GM21786 (cell line): Measurements from ENCODE around the gene STIM1.
"Not testable (repeated sequence)": the region's sequence is repeated elsewhere in the genome, so short reads cannot be mapped to it uniquely, and the experiment has no call there.

Experiments used
- ATAC-seq: cut with Tn5 transposase; IDR thresholded peaks from one replicate; pipeline ENCODE4 v1.9.1; 2021; ENCODE audit not compliant: unreplicated experiment

Gene STIM1

GRCh38 chr11:3970108-3970507 lies 114.6 kb downstream of the STIM1 start:
- ATAC-seq = no peak

GRCh38 chr11:3971756-3972404 lies 116.4 kb downstream of the STIM1 start:
- ATAC-seq = no peak

GRCh38 chr11:3972431-3972830 lies 117.0 kb downstream of the STIM1 start:
- no peak for ATAC-seq

GRCh38 chr11:3977078-3977477 lies 121.6 kb downstream of the STIM1 start:
- no peak for ATAC-seq

GRCh38 chr11:3981084-3981633 lies 125.7 kb downstream of the STIM1 start:
- ATAC-seq = no peak

- no peak for ATAC-seq
Measured at GRCh38 chr11:3982431-3982830, 127.0 kb downstream of the STIM1 start.

- no peak for ATAC-seq
Measured at GRCh38 chr11:3983101-3983500, 127.6 kb downstream of the STIM1 start.

GRCh38 chr11:3984896-3985295 lies 129.4 kb downstream of the STIM1 start:
- no peak for ATAC-seq

- no peak for ATAC-seq
Measured at GRCh38 chr11:3985631-3986030, 130.2 kb downstream of the STIM1 start.

- no peak for ATAC-seq
Measured at GRCh38 chr11:3986301-3986700, 130.8 kb downstream of the STIM1 start.

- ATAC-seq = no peak
Measured at GRCh38 chr11:3989276-3989920, 133.9 kb downstream of the STIM1 start.

GRCh38 chr11:3989921-3990290 lies 134.4 kb downstream of the STIM1 start:
- ATAC-seq = no peak

GRCh38 chr11:3990406-3990805 lies 134.9 kb downstream of the STIM1 start:
- ATAC-seq = no peak

GRCh38 chr11:3992964-3993363 lies 137.5 kb downstream of the STIM1 start:
- no peak for ATAC-seq

GRCh38 chr11:3994030-3994640 lies 138.7 kb downstream of the STIM1 start:
- no peak for ATAC-seq

- ATAC-seq = no peak
Measured at GRCh38 chr11:3995307-3995706, 139.8 kb downstream of the STIM1 start.

- no peak for ATAC-seq
Measured at GRCh38 chr11:3995949-3996554, 140.6 kb downstream of the STIM1 start.

- no peak for ATAC-seq
Measured at GRCh38 chr11:3996651-3997050, 141.2 kb downstream of the STIM1 start.

- ATAC-seq = not testable (repeated sequence)
Measured at GRCh38 chr11:4004753-4005152, 149.3 kb downstream of the STIM1 start.

GRCh38 chr11:4006946-4007680 lies 151.6 kb downstream of the STIM1 start:
- ATAC-seq = no peak

GRCh38 chr11:4008116-4008515 lies 152.7 kb downstream of the STIM1 start:
- ATAC-seq = no peak
